Measurements from ENCODE around the gene SPRR2F. TPM values are rescaled to one million over a fixed set of nuclear protein-coding genes. Genes with fewer than 3 reads are reported as not detected.

SPRR2F gene
- total and polyA plus RNA-seq, 10 of the 15 experiments (the other 5 are each of a cell fraction or from before 2014, with no cell fraction given): 0.18 to 0.27 TPM; not detected in 8

GRCh38 chr1:153122831-153123421, 9.6 kb upstream of the SPRR2F start (continued):
- peak; percentile 91 for TF ChIP-seq MLLT1 (IDR thresholded peaks at IDR 0.05)
- no peak for TF ChIP-seq MYC (IDR thresholded peaks at IDR 0.05; ENCODE audit: insufficient read depth, insufficient read length, insufficient replicate concordance, low read length, severe bottlenecking)
- no peak for TF ChIP-seq E2F4 (IDR thresholded peaks at IDR 0.05; ENCODE audit: low read depth, low read length)
- peak; percentile 18; the same call in 1 of the 2 replicates for TF ChIP-seq RUNX3 (IDR thresholded peaks at IDR 0.05; ENCODE audit: low read length)
- no peak for TF ChIP-seq ZSCAN29 (IDR thresholded peaks at IDR 0.05)
- TF ChIP-seq E4F1 (IDR thresholded peaks at IDR 0.05; ENCODE audit: borderline replicate concordance, partially characterized antibody): no peak
- TF ChIP-seq RCOR1 (conservative IDR thresholded peaks at IDR 0.05; ENCODE audit: low read depth, low read length): no peak
- no peak for TF ChIP-seq EGR1 (IDR thresholded peaks at IDR 0.05; ENCODE audit: borderline replicate concordance in 1 of 2, low read depth in 2 of 2, low read length in 2 of 2)
- TF ChIP-seq POLR2AphosphoS5 (IDR thresholded peaks at IDR 0.05; ENCODE audit: low read length): no peak
- TF ChIP-seq PKNOX1 (IDR thresholded peaks at IDR 0.05): no peak
- no peak for TF ChIP-seq FOXK2 (IDR thresholded peaks at IDR 0.05)
- TF ChIP-seq ATF3 (IDR thresholded peaks at IDR 0.05; ENCODE audit: borderline replicate concordance, extremely low read depth, low read depth, low read length): no peak
- no peak for TF ChIP-seq STAT3 (IDR thresholded peaks at IDR 0.05; ENCODE audit: low read depth, low read length)
- TF ChIP-seq BRCA1 (IDR thresholded peaks at IDR 0.05; ENCODE audit: low read depth, low read length): no peak
- no peak for TF ChIP-seq IRF5 (IDR thresholded peaks at IDR 0.05; ENCODE audit: borderline replicate concordance)
- TF ChIP-seq SP1 (IDR thresholded peaks at IDR 0.05; ENCODE audit: low read depth, low read length): no peak
- peak; percentile 69 for TF ChIP-seq IKZF1 (conservative IDR thresholded peaks at IDR 0.05)
- TF ChIP-seq NFYB (IDR thresholded peaks at IDR 0.05; ENCODE audit: insufficient read depth, low read depth, low read length): no peak
- no peak for TF ChIP-seq CHD4 (IDR thresholded peaks at IDR 0.05)
- 0 out of 2 replicates have a peak, but pooled peaks have one; percentile 10 for TF ChIP-seq IRF4 (IDR thresholded peaks at IDR 0.05; ENCODE audit: low read depth, low read length)
- TF ChIP-seq DPF2 (IDR thresholded peaks at IDR 0.05): peak; percentile 53
- no peak for TF ChIP-seq TARDBP (IDR thresholded peaks at IDR 0.05; ENCODE audit: borderline replicate concordance)

All from GM12878 (cell line).